Naive B cell (primary cell): ENCODE results near the gene SCT. TPM values are rescaled to one million over a fixed set of nuclear protein-coding genes. Genes with fewer than 3 reads are reported as not detected.
A peak's percentile ranks its signal among the peaks of the same experiment; 100 is the strongest.
"Not testable (repeated sequence)": the region's sequence is repeated elsewhere in the genome, so short reads cannot be mapped to it uniquely, and the experiment has no call there.

ENCODE experiments used
- ATAC-seq, 2 donors: fragments of 150-1000 bp; cut with Tn5 transposase; 2 replicates each; pipeline ENCODE4 v1.10.0; 2021; ENCODE audit warnings: low read depth in 2 of 2, mild to moderate bottlenecking in 2 of 2, moderate library complexity in 2 of 2
- DNase-seq: peaks from one replicate; pipeline ENCODE4 v3.0.0; 2022
- H3K27ac Mint-ChIP-seq, 6 donors: one replicate each; pipeline ENCODE4 v1.8.0; 2020 to 2022; ENCODE audit warnings: mild to moderate bottlenecking in 6 of 6, mixed read lengths in 6 of 6, moderate library complexity in 5 of 6, inconsistent platforms in 2 of 6
- H3K27me3 Mint-ChIP-seq, 3 donors: one replicate each; pipeline ENCODE4 v1.8.0; 2021 to 2022; ENCODE audit warnings: mixed read lengths in 3 of 3, mild to moderate bottlenecking in 1 of 3
- H3K36me3 Mint-ChIP-seq, 2 donors: one replicate each; pipeline ENCODE4 v1.8.0; 2020 to 2022; ENCODE audit warnings: mixed read lengths in 2 of 2, inconsistent platforms in 1 of 2, mild to moderate bottlenecking in 1 of 2
- H3K4me1 Mint-ChIP-seq, 3 donors: one replicate each; pipeline ENCODE4 v1.8.0; 2020 to 2022; ENCODE audit warnings: mixed read lengths in 3 of 3, inconsistent platforms in 1 of 3, mild to moderate bottlenecking in 1 of 3, moderate library complexity in 1 of 3
- H3K4me3 Mint-ChIP-seq, 8 donors: one replicate each; pipeline ENCODE4 v1.8.0; 2020 to 2022; ENCODE audit warnings: mild to moderate bottlenecking in 8 of 8, mixed read lengths in 8 of 8, moderate library complexity in 8 of 8, inconsistent platforms in 2 of 8
- H3K9me3 Mint-ChIP-seq, 7 donors: one replicate each; pipeline ENCODE4 v1.8.0; 2020 to 2022; ENCODE audit warnings: mixed read lengths in 7 of 7, mild to moderate bottlenecking in 5 of 7, inconsistent platforms in 2 of 7, moderate library complexity in 1 of 7
- polyA plus RNA-seq, 6 donors: library from polyadenylated mRNA; unstranded; fragments of 300-500 nt; fragmentation: Illumina TruSeq; gene quantifications; one replicate each; pipeline ENCODE4 v1.2.3, GENCODE V29; 2021; ENCODE audit warnings: low read depth in 6 of 6

The SCT gene
- polyA plus RNA-seq, 6 donors from 2014 or later = not detected

DNA sequence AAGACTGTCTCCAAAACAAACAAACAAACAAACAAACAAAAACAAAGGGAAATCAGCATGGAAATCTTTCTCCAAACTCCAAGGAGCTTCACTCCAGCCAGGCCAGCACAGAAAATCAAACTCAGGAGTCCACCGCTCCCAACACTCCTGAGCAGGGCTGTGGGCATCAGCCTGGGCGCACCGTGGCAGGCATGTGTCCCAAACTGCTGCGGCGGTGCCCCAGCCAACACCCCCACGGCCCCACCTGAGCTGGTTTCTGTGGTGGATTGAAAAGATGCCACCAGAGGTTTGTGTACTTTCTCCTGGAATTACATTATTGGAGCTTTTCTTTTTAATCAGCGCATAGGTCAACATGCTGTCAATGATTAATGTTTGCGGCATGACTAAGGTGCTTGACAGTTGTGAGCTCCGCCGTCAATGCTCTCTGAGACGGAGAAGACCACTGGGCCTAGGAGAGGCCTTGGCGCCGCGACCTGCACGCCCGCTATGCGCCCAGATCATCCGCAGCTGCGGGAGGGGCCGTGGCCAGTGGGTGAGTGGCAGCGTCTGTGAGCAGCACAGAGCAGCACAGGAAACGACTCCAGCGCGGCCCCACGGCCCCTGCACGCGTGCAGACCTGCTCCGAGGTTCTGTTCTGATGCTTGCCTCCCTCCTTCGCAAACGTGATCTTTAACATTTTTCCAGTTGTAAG is 28.2 kb upstream of the SCT start:
- H3K36me3 Mint-ChIP-seq = no peaks in the 10 kb centered on the region
- H3K4me1 Mint-ChIP-seq = no peaks in the 10 kb centered on the region
- ATAC-seq (no peak), DNase-seq (no peak)
- peak overlapping the region in 1 of 6 donors; percentile 33 for H3K27ac Mint-ChIP-seq
- no peaks in the 10 kb centered on the region for H3K9me3 Mint-ChIP-seq
- H3K27me3 Mint-ChIP-seq = no peaks in the 10 kb centered on the region
- no peak overlapping the region for H3K4me3 Mint-ChIP-seq

DNA sequence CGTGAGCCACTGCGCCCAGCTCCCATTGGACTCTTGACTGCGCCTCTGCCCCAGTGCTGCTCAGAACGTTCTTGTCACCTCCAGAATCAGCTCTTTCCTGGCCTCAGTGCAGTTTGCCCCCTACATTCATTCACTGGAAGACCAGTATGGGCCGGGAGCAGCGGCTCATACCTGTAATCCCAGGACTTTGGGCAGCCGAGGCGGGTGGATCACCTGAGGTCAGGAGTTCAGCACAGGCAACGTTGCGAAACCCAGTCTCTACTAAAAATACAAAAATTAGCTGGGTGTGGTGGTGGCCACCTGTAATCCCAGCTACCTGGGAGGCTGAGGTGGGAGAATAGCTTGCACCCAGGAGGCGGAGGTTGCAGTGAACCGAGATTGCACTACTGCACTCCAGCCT is 27.5 kb upstream of the SCT start:
- not testable (repeated sequence) for H3K36me3 Mint-ChIP-seq, H3K4me3 Mint-ChIP-seq, H3K27me3 Mint-ChIP-seq, H3K27ac Mint-ChIP-seq, H3K4me1 Mint-ChIP-seq, ATAC-seq, DNase-seq, H3K9me3 Mint-ChIP-seq

DNA sequence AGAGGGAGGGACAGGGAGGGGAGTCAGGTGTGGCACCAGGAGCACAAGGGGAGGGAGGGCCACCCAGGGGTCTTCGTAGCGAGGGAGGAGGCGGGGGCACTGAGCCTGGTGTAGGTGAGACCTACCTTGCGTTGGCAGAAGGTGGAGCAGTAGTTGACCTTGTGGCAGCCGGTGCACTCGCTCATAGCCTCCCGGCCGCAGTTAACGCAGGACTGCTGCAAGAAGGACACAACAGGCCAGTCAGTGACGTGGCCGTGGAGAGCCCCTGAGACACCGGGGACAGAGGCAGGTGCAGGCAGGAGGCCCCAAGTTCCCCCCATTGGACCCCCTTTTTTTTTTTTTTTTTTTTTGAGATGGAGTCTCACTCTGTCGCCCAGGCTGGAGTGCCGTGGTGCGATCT is 26.9 kb upstream of the SCT start:
- H3K36me3 Mint-ChIP-seq = no peaks in the 10 kb centered on the region
- H3K27me3 Mint-ChIP-seq = no peaks in the 10 kb centered on the region
- no peaks in the 10 kb centered on the region for H3K4me1 Mint-ChIP-seq
- H3K27ac Mint-ChIP-seq = no peak overlapping the region
- DNase-seq = no peak
- ATAC-seq = no peak
- H3K9me3 Mint-ChIP-seq = no peaks in the 10 kb centered on the region
- H3K4me3 Mint-ChIP-seq = no peak overlapping the region

DNA sequence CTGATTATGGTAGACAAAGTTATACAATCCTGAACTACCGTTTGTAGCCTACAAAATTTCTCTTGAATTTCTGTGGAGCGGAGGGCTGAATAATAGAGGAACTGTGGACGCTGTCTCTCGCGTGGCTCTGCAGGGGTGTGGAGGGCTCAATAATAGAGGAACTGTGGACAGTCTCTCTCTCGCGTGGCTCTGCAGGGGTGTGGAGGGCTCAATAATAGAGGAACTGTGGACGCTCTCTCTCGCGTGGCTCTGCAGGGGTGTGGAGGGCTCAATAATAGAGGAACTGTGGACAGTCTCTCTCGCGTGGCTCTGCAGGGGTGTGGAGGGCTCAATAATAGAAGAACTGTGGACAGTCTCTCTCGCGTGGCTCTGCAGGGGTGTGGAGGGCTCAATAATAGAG is 26.2 kb upstream of the SCT start:
- not testable (repeated sequence) for DNase-seq, H3K27me3 Mint-ChIP-seq, H3K4me1 Mint-ChIP-seq, H3K4me3 Mint-ChIP-seq, ATAC-seq, H3K9me3 Mint-ChIP-seq, H3K36me3 Mint-ChIP-seq
- H3K27ac Mint-ChIP-seq = peak overlapping the region in 1 of 6 donors; percentile 16

DNA sequence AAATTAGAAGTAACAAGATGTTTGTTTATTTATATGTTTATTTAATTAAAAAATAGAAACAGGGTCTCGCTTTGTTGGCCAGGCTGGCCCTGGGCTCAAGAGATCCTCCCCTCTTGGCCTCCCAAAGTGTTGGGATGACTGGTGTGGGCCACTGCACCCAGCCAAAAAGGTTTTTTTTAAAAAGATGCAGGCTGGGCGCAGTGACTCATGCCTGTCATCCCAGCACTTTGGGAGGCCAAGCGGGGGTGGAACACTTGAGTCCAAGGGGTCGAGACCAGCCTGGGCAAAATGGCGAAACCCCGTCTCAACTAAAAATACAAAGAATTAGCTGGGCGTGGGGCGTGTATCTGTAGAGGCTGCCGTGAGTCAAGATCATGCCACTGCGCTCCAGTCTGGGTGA is 23.5 kb upstream of the SCT start:
- H3K27ac Mint-ChIP-seq = no peak overlapping the region
- ATAC-seq (no peak), DNase-seq (no peak)
- no peaks in the 10 kb centered on the region for H3K9me3 Mint-ChIP-seq
- H3K36me3 Mint-ChIP-seq = peaks cover 0 to 3% of the 10 kb centered on the region in 2 donors
- H3K4me1 Mint-ChIP-seq = peaks cover 0 to 9% (median 4%) of the 10 kb centered on the region in 3 donors
- no peaks in the 10 kb centered on the region for H3K27me3 Mint-ChIP-seq
- no peak overlapping the region for H3K4me3 Mint-ChIP-seq

DNA sequence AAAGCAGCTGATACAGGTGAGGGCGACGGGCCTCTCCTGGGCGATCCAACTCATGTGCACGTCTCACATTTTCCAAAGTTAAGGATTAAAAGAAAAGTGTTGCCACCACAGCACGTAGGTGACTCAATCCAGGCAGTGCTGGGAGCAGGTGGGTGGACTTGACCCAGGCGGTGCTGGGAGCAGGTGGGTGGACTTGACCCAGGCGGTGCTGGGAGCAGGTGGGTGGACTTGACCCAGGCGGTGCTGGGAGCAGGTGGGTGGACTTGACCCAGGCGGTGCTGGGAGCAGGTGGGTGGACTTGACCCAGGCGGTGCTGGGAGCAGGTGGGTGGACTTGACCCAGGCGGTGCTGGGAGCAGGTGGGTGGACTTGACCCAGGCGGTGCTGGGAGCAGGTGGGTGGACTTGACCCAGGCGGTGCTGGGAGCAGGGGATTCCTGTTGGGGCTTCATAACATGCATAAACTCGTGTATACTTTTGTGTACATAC is 20.7 kb upstream of the SCT start:
- not testable (repeated sequence) for H3K9me3 Mint-ChIP-seq, ATAC-seq, DNase-seq, H3K27me3 Mint-ChIP-seq, H3K4me1 Mint-ChIP-seq, H3K27ac Mint-ChIP-seq, H3K36me3 Mint-ChIP-seq
- peak overlapping the region in 1 of 8 donors; percentile 20 for H3K4me3 Mint-ChIP-seq

DNA sequence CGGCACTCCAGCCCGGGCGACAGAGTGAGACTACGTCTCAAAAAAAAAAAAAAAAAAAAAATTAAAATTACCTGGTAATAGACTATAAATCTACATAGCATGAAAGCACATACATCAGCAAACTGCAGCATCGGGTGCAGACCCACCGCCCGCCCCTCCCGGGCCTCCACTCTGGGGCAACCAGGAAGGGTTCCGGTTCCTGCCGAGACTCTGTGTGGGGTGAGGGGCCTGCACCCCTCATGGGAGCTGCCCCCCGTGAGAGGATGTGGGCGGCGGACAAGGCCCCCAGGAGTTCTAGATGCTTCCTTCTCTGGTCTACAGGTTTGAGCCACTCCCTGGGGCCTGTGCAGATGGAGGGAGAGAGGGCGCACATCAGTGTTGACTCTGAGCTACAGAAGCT is 19.2 kb upstream of the SCT start:
- Mint-ChIP-seq H3K36me3 (peaks cover 0 to 3% of the 10 kb centered on the region in 2 donors), H3K4me3 (peak overlapping the region in 1 of 8 donors; percentile 16)
- ATAC-seq = no peak

DNA sequence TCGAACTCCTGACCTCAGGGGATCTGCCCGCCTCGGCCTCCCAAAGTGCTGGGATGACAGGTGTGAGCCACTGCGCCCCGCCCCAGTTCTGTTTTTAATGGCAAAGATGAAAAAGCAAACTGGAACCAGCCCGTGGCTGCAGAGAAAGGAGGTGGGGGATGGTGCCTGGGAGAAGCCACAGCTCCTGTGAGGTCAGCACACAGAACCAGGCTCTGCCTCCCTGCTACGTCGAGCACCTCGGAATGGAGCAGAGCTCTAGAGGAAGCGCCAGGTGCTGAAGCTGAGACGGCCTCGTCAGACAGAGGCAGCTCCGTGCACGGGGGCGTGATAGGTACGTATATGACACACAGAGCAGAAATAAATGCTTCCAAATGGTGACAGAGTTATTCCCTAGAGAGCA is 18.6 kb upstream of the SCT start:
- peaks cover 2 to 12% (median 8%) of the 10 kb centered on the region in 3 donors for H3K4me1 Mint-ChIP-seq
- DNase-seq (no peak), ATAC-seq (no peak)
- H3K36me3 Mint-ChIP-seq = peaks cover 0 to 3% of the 10 kb centered on the region in 2 donors
- peaks cover 0 to 3% (median 3%) of the 10 kb centered on the region in 3 donors for H3K27me3 Mint-ChIP-seq
- H3K9me3 Mint-ChIP-seq = no peaks in the 10 kb centered on the region
- H3K4me3 Mint-ChIP-seq = peak overlapping the region in 1 of 8 donors; percentile 28
- peak overlapping the region in 2 of 6 donors; percentile 71 to 83 for H3K27ac Mint-ChIP-seq

More for the DNA sequence above, 19.2 kb upstream of the SCT start:
- H3K27ac Mint-ChIP-seq = peak overlapping the region in 1 of 6 donors; percentile 30
- no peak for DNase-seq
- H3K27me3 Mint-ChIP-seq = no peaks in the 10 kb centered on the region
- peaks cover 0 to 10% (median 8%) of the 10 kb centered on the region in 3 donors for H3K4me1 Mint-ChIP-seq
- H3K9me3 Mint-ChIP-seq = no peaks in the 10 kb centered on the region

DNA sequence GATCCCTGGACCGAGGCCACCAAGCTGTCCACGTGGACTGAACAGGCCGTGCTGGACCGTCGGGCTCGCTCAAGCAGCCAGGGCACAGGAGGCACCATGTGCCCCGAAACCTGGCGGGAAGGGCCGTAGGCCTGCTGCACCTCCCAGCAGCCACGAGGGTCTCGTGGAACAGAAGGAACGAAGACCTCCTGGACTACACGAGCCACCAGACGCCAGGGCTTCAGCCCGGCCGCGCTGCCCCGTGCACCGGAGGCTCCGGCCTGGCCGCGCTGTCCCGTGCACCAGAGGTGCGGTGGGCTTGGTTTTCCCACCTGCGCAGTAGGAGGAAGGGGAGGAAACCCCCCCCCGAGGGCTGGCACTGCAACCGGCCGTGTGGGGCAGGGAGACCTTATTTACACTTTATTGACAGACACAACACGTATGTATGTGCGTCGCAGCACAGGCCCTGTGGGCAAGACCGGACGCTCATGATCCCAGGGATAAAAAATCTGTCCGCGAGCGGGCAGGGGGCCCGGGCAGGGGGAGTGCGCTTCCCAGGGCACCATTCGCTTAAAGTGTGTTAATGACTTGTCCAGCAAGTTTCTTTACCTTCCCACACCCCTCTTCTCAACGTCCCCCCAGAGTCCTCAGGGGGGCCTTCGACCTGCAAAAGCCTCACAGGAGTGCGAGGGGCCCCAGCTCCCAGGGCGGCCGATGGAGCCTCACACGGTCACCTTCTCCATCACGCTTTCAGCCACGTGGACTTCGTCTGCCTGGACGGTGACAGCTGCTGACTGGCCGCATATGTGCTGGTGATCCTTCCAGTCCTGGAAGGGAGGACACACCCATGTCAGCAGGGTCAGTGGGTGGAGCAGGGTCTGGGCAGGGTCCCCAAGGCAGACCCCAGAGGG is 17.1 kb upstream of the SCT start:
- H3K36me3 Mint-ChIP-seq = peaks cover 0 to 3% of the 10 kb centered on the region in 2 donors

DNA sequence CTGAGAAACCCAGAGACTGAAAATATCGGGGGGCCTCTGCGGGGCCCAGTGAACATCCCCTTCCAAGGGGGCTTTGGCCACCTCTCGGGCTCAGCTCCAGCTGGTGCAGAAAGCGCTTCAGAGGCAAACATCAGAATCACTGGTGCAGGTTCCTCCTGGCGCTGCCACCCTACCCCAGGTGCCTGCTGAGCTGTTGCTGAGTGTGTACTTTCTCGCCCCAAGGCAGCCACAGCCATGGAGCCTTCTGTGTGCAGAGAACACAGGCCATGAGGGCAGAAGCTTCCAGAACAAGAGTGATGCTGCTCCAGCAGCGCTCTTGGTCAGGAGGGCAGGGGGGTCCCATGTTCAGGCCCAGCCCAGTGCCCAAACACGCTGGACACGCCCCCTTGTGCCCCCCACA is 16.4 kb upstream of the SCT start:
- no peaks in the 10 kb centered on the region for H3K36me3 Mint-ChIP-seq
- ATAC-seq = no peak
- no peak for DNase-seq
- no peaks in the 10 kb centered on the region for H3K9me3 Mint-ChIP-seq
- peaks cover 11 to 19% (median 13%) of the 10 kb centered on the region in 3 donors for H3K4me1 Mint-ChIP-seq
- no peak overlapping the region for H3K4me3 Mint-ChIP-seq
- no peak overlapping the region for H3K27ac Mint-ChIP-seq
- H3K27me3 Mint-ChIP-seq = peaks cover 8 to 15% (median 8%) of the 10 kb centered on the region in 3 donors

More for the DNA sequence above, 17.1 kb upstream of the SCT start:
- H3K9me3 Mint-ChIP-seq = no peaks in the 10 kb centered on the region
- peaks cover 8 to 15% (median 13%) of the 10 kb centered on the region in 3 donors for H3K4me1 Mint-ChIP-seq
- no peak overlapping the region for H3K27ac Mint-ChIP-seq
- ATAC-seq (no peak), DNase-seq (no peak)
- no peak overlapping the region for H3K4me3 Mint-ChIP-seq
- peaks cover 4 to 8% (median 8%) of the 10 kb centered on the region in 3 donors for H3K27me3 Mint-ChIP-seq

DNA sequence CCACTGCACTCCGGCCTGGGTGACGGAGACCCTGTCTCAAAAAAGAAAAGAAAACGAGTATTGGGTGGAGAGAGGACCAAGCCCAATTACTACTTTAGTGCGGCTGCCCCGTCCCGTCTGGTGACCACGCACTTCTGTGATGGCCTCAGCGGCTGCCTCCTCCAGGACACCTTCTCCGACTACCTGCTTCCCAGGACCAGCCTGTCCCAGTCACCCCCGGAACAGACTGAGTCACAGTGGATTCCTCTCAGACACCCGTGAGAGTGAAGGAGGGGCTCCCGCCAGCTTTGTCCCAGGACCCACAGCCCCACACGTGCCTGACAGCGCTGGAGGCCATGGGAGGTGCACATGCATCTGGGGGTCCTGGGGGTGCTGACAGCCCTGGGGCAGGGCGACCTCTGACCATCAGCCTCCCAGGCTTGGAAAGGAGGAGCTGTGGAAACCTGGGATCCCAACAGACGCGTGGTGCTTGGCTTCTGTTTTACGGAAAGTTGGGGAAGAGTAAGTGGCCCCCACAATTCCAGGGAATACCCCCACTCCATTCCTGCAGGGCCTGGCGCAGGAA is 14.9 kb upstream of the SCT start:
- Mint-ChIP-seq H3K4me1 (peaks cover 18 to 25% (median 18%) of the 10 kb centered on the region in 3 donors), H3K36me3 (peaks cover 0 to 8% of the 10 kb centered on the region in 2 donors), H3K27ac (no peak overlapping the region), H3K27me3 (peaks cover 8 to 26% (median 18%) of the 10 kb centered on the region in 3 donors), H3K9me3 (no peaks in the 10 kb centered on the region), H3K4me3 (no peak overlapping the region)
- DNase-seq (no peak), ATAC-seq (no peak)

DNA sequence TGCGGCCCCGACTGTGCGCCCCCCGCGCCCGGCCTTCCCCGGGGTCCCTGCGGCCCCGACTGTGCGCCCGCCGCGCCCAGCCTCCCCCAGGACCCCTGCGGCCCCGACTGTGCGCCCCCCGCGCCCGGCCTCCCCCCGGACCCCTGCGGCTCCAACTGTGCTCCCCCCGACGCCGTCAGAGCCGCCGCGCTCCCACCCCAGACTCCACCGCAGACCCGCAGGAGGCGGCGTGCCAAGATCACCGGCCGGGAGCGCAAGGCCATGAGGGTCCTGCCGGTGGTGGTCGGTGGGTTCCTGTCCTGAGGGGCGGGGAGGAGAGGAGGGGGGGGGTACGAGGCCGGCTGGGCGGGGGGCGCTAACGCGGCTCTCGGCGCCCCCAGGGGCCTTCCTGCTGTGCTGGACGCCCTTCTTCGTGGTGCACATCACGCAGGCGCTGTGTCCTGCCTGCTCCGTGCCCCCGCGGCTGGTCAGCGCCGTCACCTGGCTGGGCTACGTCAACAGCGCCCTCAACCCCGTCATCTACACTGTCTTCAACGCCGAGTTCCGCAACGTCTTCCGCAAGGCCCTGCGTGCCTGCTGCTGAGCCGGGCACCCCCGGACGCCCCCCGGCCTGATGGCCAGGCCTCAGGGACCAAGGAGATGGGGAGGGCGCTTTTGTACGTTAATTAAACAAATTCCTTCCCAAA is 13.2 kb upstream of the SCT start:
- Mint-ChIP-seq H3K36me3 (peaks cover 0 to 8% of the 10 kb centered on the region in 2 donors), H3K4me3 (peak overlapping the region; percentile 69 to 86 (median 75)), H3K9me3 (no peaks in the 10 kb centered on the region), H3K27ac (peak overlapping the region in 3 of 6 donors; percentile 76 to 82 (median 76)), H3K4me1 (peaks cover 15 to 18% (median 15%) of the 10 kb centered on the region in 3 donors), H3K27me3 (peaks cover 8 to 39% (median 29%) of the 10 kb centered on the region in 3 donors)
- ATAC-seq (peak; percentile 66), DNase-seq (peak; percentile 29)
